MCF 10A (cell line): Measurements from ENCODE around the gene ADAMTSL1. TPM values are rescaled to one million over a fixed set of nuclear protein-coding genes. Genes with fewer than 3 reads are reported as not detected.
A peak's percentile ranks its signal among the peaks of the same experiment; 100 is the strongest.

ENCODE experiments used
- BruUV-seq: library from RNA; stranded (reverse); fragments of 400-500 nt; replicated peaks from 2 replicates; lab custom pipeline; 2021; lab: Mats Ljungman, UMichigan
- CTCF ChIA-PET: fragments of 300-600 bp; sonication (Branson Sonifier 250); formaldehyde crosslinking; extraction: SDS; loops from one replicate; lab custom pipeline; 2021; ENCODE audit warnings: antibody characterized with exemption, inconsistent platforms; lab: Yijun Ruan, JAX
- POLR2A ChIA-PET: fragments of 300-600, 350-650 bp; sonication (Branson Sonifier 250); formaldehyde crosslinking; extraction: SDS; loops from one replicate; lab custom pipeline; 2020; ENCODE audit warnings: antibody characterized with exemption, inconsistent platforms; lab: Yijun Ruan, JAX
- DNase-seq: peaks from one replicate; pipeline ENCODE4 v3.0.0-alpha.2; 2018; ENCODE audit not compliant: unreplicated experiment
- H3K27ac Mint-ChIP-seq: one replicate; pipeline ENCODE4 v1.8.0; 2022; ENCODE audit warnings: mild to moderate bottlenecking, low read depth, mixed read lengths; ENCODE audit not compliant: unreplicated experiment
- H3K27me3 Mint-ChIP-seq: one replicate; pipeline ENCODE4 v1.8.0; 2022; ENCODE audit warnings: mixed read lengths; ENCODE audit not compliant: insufficient read depth, unreplicated experiment
- H3K36me3 Mint-ChIP-seq: one replicate; pipeline ENCODE4 v1.8.0; 2022; ENCODE audit warnings: mild to moderate bottlenecking, moderate library complexity, mixed read lengths; ENCODE audit not compliant: insufficient read depth, unreplicated experiment
- H3K4me1 Mint-ChIP-seq: one replicate; pipeline ENCODE4 v1.8.0; 2022; ENCODE audit warnings: mixed read lengths; ENCODE audit not compliant: insufficient read depth, unreplicated experiment
- H3K4me3 Mint-ChIP-seq: one replicate; pipeline ENCODE4 v1.8.0; 2022; ENCODE audit warnings: mild to moderate bottlenecking, moderate library complexity, mixed read lengths; ENCODE audit not compliant: unreplicated experiment
- H3K9me3 Mint-ChIP-seq: one replicate; pipeline ENCODE4 v1.8.0; 2022; ENCODE audit warnings: mixed read lengths; ENCODE audit not compliant: unreplicated experiment
- CTCF ChIP-seq: fragments of 200-600 bp; IDR thresholded peaks from one replicate; pipeline ENCODE4 v1.8.0; 2022; ENCODE audit warnings: antibody characterized with exemption, mild to moderate bottlenecking; ENCODE audit not compliant: unreplicated experiment
- intact Hi-C: fragments of 100-400 bp; cut with micrococcal nuclease; formaldehyde crosslinking; loops from 2 replicates; pipeline ENCODE4 v1.14.1; 2022
- total RNA-seq: library from RNA; stranded (reverse); gene quantifications from 2 replicates; pipeline ENCODE4 v1.2.3, GENCODE V29; 2022

Gene ADAMTSL1
- total RNA-seq, 1 experiment from 2014 or later, result not detected

- H3K27ac Mint-ChIP-seq, result no peak overlapping the region
- ChIA-PET CTCF (no interaction called here), POLR2A (interaction anchor here (0.6 kb wide), 1 partner anchor 159 kb away, joined by 3 read pairs; no protein-coding TSS in a partner anchor)
- H3K4me1 Mint-ChIP-seq, result no peaks in the 10 kb centered on the region
- H3K9me3 Mint-ChIP-seq, result no peaks in the 10 kb centered on the region
- no peak for TF ChIP-seq CTCF
- H3K4me3 Mint-ChIP-seq, result no peak overlapping the region
- BruUV-seq, result no TSS peak
- intact Hi-C loops, result no loop called here
- DNase-seq, result no peak
- H3K27me3 Mint-ChIP-seq, result no peaks in the 10 kb centered on the region
- H3K36me3 Mint-ChIP-seq, result no peaks in the 10 kb centered on the region
Observed at GRCh38 chr9:18438951-18439350, 35.0 kb upstream of the ADAMTSL1 start.

DNA sequence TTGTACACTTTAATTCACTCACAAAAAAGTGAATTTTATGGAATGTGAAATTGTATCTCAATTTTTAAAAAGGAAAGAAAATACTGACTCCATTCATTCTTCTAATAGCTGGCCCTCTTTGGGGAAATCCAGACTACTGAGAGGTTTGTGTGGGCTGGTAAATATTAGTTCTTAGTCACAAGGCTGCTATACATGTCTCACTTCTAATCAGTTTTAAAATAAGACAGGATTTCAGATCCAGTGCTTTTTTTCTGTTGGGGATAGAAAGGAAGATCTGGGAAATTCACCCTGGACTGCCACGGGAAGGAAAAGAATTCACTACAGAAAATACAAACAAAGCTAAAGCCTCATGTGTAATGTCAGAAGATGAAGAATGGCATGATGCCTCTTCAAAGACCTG, 32.7 kb upstream of the ADAMTSL1 start:
- BruUV-seq, result no TSS peak
- POLR2A ChIA-PET, result no interaction called here
- H3K9me3 Mint-ChIP-seq, result no peaks in the 10 kb centered on the region
- no peaks in the 10 kb centered on the region for H3K27me3 Mint-ChIP-seq
- no peaks in the 10 kb centered on the region for H3K36me3 Mint-ChIP-seq
- CTCF ChIA-PET, result interaction anchor here (0.5 to 4.9 kb wide), 13 partner anchors 10 to 247 kb away, joined by 3 to 126 read pairs (median 5); no protein-coding TSS in a partner anchor
- no peaks in the 10 kb centered on the region for H3K4me1 Mint-ChIP-seq
- intact Hi-C loops, result loop anchor here (5.0 kb wide), 1 partner anchor 126 kb away; no protein-coding TSS in a partner anchor
- DNase-seq, result no peak
- H3K27ac Mint-ChIP-seq, result no peak overlapping the region
- no peak overlapping the region for H3K4me3 Mint-ChIP-seq
- no peak for TF ChIP-seq CTCF

- no peak overlapping the region for H3K27ac Mint-ChIP-seq
- no peaks in the 10 kb centered on the region for H3K36me3 Mint-ChIP-seq
- TF ChIP-seq CTCF, result peak; percentile 72
- intact Hi-C loops, result loop anchor here (1.0 to 5.0 kb wide), 2 partner anchors 124 to 188 kb away; no protein-coding TSS in a partner anchor
- no peaks in the 10 kb centered on the region for H3K27me3 Mint-ChIP-seq
- DNase-seq, result peak; percentile 80
- ChIA-PET POLR2A (interaction anchor here (0.5 to 1.7 kb wide), 8 partner anchors 8 to 231 kb away, joined by 3 to 10 read pairs (median 4); no protein-coding TSS in a partner anchor), CTCF (interaction anchor here (0.5 to 4.9 kb wide), 72 partner anchors 9 to 1831 kb away, joined by 3 to 126 read pairs (median 4); no protein-coding TSS in a partner anchor)
- H3K9me3 Mint-ChIP-seq, result no peaks in the 10 kb centered on the region
- no peak overlapping the region for H3K4me3 Mint-ChIP-seq
- BruUV-seq, result no TSS peak
- peaks cover 7% of the 10 kb centered on the region for H3K4me1 Mint-ChIP-seq
Observed at GRCh38 chr9:18442629-18443491, 31.1 kb upstream of the ADAMTSL1 start.

DNA sequence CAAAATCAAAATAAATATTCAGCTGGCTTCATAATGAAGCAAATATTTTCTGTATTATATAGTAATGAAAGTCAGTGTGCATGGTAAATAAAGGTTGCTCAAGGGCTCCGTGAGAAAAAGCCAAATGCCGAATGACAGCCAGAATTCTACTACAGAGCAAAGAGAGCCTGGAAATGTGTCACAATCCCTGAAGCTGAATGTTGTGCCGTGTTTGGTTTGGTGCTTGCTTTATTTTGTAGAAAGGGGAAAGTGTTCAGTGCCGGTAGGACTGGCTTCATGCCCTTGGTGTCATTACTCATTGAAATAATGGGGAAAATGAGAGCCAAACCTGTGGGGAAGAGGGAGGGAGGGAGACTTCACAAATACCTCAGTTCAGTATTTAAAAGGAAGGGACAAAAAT, 26.8 kb upstream of the ADAMTSL1 start:
- H3K27me3 Mint-ChIP-seq, result no peaks in the 10 kb centered on the region
- DNase-seq, result peak; percentile 53
- H3K9me3 Mint-ChIP-seq, result no peaks in the 10 kb centered on the region
- no TSS peak for BruUV-seq
- intact Hi-C loops, result no loop called here
- no peaks in the 10 kb centered on the region for H3K36me3 Mint-ChIP-seq
- H3K4me1 Mint-ChIP-seq, result peaks cover 14% of the 10 kb centered on the region
- ChIA-PET POLR2A (interaction anchor here (1.0 kb wide), 1 partner anchor 172 kb away, joined by 3 read pairs; no protein-coding TSS in a partner anchor), CTCF (interaction anchor here (0.9 to 2.0 kb wide), 3 partner anchors 10 to 192 kb away, joined by 3 to 6 read pairs (median 4); no protein-coding TSS in a partner anchor)
- no peak overlapping the region for H3K27ac Mint-ChIP-seq
- no peak for TF ChIP-seq CTCF
- no peak overlapping the region for H3K4me3 Mint-ChIP-seq
